Epithelial cell of esophagus (primary cell): ENCODE data around the gene U2AF1L4.
A peak's percentile ranks its signal among the peaks of the same experiment; 100 is the strongest.

Source experiments
- DNase-seq: peaks from one replicate; pipeline ENCODE4 v3.0.0; 2010; ENCODE audit warnings: low read depth
- H3K4me3 ChIP-seq: 2 replicates; pipeline ENCODE4 v1.5.1; 2011; ENCODE audit warnings: mild to moderate bottlenecking, low read length, control low read depth
- TF ChIP-seq, protein P1 (sequence below): IDR thresholded peaks from 2 replicates; pipeline ENCODE4 v1.5.1; 2011; ENCODE audit warnings: low read depth, mild to moderate bottlenecking, low read length, control low read depth, inconsistent platforms; ENCODE audit not compliant: insufficient read depth; ENCODE audit errors: missing control alignments

Gene U2AF1L4

DNA sequence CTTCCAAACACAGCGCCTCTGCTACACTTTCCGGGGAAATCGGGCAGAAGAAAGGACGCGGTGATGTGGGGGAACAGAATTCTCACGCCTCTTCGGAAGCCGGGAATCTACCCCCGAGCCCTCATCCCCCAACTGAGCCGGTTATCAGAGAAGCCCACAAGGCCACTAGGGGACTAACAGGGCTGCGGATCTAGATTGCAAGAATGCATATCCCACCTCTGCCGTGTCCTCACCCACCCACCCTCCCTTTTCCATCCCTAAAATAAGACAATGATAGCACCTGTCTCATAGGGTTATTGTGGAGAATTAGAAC is 4.1 kb downstream of the U2AF1L4 start:
- peak overlapping the region; percentile 72 for H3K4me3 ChIP-seq
- TF ChIP-seq, protein P1, sequence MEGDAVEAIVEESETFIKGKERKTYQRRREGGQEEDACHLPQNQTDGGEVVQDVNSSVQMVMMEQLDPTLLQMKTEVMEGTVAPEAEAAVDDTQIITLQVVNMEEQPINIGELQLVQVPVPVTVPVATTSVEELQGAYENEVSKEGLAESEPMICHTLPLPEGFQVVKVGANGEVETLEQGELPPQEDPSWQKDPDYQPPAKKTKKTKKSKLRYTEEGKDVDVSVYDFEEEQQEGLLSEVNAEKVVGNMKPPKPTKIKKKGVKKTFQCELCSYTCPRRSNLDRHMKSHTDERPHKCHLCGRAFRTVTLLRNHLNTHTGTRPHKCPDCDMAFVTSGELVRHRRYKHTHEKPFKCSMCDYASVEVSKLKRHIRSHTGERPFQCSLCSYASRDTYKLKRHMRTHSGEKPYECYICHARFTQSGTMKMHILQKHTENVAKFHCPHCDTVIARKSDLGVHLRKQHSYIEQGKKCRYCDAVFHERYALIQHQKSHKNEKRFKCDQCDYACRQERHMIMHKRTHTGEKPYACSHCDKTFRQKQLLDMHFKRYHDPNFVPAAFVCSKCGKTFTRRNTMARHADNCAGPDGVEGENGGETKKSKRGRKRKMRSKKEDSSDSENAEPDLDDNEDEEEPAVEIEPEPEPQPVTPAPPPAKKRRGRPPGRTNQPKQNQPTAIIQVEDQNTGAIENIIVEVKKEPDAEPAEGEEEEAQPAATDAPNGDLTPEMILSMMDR: no peak
- no peak for DNase-seq

DNA sequence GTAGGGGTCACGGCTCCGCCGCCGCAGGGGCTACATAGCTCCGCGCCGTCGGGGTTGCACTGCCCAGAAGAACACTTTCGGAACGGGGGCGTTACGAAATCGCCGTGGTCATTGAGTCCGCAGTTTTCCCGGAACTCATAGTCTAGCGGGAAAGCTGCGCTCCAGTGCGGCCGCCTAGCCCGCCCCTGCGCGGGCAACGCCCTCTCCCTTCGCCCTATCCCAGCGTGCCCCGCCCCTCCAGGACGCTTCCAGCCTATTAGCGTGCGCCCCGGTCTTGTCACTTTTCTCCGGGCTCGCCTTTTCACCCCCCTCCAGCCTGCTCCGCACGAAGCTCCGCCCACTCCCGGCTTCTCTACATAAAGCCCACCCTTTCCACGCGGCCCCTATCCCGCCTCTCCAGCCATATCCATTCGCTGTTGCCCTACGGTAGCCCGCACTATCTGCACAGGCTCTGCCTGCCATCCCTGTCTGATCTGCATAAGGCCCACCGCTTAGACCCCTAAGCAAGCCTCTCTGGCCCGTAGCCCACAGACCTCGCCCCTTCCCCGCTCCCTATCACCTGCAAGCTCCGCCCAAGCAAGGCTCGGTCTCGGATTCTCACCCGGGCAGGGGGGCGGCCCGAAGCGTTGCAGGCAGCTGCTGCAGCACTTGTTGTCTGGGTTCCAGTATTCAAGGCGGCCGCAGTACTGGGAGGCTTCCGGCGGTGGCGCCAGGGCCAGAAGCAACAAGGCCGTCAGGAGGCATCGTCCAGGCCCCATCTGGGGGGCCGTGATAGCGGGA is 4.6 kb downstream of the U2AF1L4 start:
- peak overlapping the region; percentile 72 for H3K4me3 ChIP-seq
- TF ChIP-seq, protein P1: peak; percentile 28
- DNase-seq: peak; percentile 97

GRCh38 chr19:35740108-35740422 is 5.2 kb downstream of the U2AF1L4 start:
- H3K4me3 ChIP-seq: peak overlapping the region; percentile 72
- TF ChIP-seq, protein P1: no peak
- DNase-seq: no peak

GRCh38 chr19:35739275-35740107 is 5.7 kb downstream of the U2AF1L4 start:
- H3K4me3 ChIP-seq: peak overlapping the region; percentile 72
- TF ChIP-seq, protein P1: no peak
- DNase-seq: no peak

DNA sequence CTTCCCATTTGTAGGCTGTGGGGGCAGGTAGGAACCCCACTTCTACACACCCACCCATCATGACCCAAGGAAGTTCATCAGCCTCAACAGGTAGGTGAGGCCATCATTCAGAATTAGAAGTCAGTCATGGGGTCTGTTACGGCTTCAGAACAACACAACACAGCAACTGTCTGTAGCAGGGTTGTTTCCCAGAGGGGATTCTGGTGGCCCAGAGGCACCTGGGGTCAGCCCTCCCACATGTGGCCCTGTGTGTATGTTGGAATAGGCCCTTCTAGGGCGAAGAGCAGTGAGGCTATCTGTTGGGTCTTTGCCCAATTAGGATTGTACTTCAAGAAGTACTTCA is 6.4 kb downstream of the U2AF1L4 start:
- TF ChIP-seq, protein P1: no peak
- DNase-seq: no peak

DNA sequence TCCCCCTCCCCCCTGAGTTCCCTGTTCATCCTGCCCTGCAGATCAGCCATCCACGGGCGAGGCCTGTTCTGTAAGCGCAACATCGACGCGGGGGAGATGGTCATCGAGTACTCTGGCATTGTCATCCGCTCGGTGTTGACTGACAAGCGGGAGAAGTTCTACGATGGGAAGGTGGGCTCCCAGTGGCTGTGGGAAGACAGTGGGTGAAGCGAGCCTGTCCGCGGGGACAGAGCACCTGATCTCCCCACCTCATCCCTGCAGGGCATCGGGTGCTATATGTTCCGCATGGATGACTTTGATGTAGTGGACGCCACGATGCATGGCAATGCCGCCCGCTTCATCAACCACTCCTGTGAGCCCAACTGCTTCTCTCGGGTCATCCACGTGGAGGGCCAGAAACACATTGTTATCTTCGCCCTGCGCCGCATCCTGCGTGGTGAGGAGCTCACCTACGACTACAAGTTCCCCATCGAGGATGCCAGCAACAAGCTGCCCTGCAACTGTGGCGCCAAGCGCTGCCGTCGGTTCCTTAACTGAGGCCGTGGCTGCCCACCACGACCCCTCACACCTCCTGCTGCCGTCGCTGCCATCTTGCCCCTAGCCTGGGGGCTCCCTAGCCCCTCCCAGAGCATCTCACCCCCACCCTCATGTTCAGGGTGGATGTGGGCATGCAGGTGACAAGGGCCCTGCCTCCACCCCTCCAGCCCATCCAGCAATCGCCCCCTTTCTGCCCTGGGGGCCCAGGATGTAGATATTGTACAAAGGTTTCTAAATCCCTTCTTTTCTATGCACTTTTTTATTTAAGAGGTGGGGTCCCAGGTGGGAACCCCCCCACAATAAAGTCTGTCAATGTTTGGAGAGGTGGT is 7.0 kb downstream of the U2AF1L4 start:
- TF ChIP-seq, protein P1: no peak
- no peak overlapping the region for H3K4me3 ChIP-seq
- DNase-seq: no peak

More for the DNA sequence above, 6.4 kb downstream of the U2AF1L4 start:
- H3K4me3 ChIP-seq: no peak overlapping the region
